HG02885 (cell line): ENCODE results near the gene FOXC2.

Source experiments
- ATAC-seq: cut with Tn5 transposase; IDR thresholded peaks from one replicate; pipeline ENCODE4 v1.9.1; 2021; ENCODE audit warnings: mild to moderate bottlenecking; ENCODE audit not compliant: unreplicated experiment, poor library complexity

The FOXC2 gene

DNA sequence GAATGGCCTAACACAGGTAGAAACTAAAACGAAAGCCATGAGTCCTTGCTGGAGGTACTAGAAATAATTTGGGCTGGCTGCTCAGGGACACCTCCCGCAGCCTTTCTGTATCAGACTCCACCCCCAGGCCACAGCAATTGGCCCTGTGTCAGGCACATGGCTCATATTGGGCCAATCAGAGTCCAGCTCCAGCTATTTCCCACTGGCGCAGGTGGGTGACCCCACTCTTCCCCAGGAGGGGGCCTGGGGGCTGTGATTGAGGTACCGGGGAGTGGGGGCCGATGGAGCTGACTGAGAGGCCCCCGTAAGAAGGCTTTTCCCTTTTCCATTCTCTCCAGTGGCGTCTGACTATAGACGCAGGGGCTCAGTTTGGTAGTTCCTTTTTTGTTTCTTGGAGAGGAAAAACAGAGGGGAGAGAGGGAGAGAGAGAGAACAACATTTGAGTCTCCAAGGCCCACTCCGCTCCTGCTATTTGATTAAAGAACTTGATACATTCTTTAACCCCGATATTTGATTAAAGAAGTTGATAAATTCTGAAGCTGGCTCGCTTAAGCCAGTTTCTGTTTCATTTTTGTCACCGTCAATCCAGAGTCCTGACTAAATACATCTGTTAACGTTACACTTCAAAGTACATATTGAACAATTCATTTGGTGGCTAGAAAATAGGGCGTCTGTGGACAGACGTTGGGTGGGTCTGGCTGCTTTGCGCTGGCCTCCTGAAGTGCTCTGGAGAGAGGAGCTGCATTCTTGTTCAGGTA is 38.0 kb downstream of the FOXC2 start:
- ATAC-seq, result no peak

GRCh38 chr16:86605950-86606349 is 39.3 kb downstream of the FOXC2 start:
- no peak for ATAC-seq

- ATAC-seq, result no peak
These were observed 41.7 kb downstream of the FOXC2 start for GRCh38 chr16:86608301-86608747.

- no peak for ATAC-seq
These were observed 42.5 kb downstream of the FOXC2 start for GRCh38 chr16:86609115-86609514.

- no peak for ATAC-seq
These were observed 43.0 kb downstream of the FOXC2 start for GRCh38 chr16:86609661-86610060.

DNA sequence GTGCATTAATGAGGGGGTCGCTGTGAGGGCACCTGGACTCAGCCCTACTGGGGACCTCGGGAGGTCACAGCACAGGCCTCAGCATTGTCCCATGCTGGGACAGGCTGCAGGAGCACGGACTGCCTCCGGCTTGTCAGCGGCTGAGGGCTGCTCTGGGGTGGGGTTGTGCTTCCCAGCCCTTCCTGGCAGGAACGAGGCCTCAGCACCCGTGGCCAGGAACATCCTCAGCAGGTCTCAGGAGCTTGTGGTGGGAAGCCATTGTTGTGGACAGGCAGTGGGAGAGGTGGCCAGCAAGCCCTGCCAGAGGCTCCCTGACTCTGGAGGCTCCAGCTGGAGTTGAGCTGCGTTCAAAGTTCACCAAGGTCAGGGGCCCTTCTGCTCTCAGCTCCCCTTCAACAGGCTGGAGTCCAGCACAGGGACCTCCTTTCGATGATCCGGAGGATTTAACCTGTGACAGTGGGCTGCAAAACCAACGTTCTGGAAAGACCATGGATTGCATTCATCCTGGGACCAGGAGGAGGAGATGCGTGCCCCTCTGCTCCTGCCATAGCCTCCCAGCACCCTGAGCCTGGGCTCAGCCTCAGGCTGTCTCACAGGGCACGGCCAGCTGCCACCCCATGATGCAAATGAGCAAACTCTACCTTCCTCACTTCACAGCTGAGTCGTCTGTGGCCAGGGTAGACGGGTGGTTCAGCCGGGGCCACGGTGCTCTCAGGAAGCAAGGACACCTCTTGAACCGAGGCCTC is 44.3 kb downstream of the FOXC2 start:
- no peak for ATAC-seq

DNA sequence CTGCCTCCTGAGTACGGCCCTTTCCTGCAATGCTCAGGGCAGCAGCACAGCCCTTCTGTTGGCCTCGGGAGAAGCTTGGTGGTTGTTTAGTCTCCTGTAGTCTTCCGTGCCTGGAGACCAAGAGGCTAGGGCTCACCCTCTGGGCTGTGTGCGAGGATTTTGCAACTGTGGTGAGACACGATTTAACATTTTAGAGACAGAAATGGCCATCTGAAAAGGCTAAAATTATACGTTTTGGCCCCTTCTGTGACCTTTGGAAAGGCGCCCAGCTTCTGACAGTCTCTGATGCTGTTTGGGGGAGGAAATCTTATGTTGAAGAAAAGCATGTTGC is 44.9 kb downstream of the FOXC2 start:
- ATAC-seq, result no peak

GRCh38 chr16:86611941-86612340 is 45.3 kb downstream of the FOXC2 start:
- no peak for ATAC-seq

- ATAC-seq, result no peak
These were observed 48.1 kb downstream of the FOXC2 start for GRCh38 chr16:86614699-86615098.

DNA sequence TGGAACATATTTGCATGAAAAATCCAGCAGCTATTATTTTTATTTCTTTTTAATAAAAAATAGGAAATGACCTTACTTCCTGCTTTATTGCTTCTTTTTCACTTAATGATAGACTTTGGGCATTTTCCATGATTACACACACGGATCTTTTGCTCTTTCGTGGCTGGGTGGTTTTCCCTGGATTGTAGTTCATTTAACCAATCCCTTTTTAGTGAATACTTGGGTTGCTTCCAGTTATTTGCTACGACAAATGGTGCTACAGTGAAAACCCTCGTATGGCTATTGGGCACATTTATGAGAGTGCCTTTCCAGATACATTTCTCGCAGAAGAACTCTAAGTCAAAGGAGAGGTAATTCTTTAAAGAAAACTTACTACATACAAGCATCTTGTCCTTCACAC is 50.3 kb downstream of the FOXC2 start:
- ATAC-seq, result no peak

DNA sequence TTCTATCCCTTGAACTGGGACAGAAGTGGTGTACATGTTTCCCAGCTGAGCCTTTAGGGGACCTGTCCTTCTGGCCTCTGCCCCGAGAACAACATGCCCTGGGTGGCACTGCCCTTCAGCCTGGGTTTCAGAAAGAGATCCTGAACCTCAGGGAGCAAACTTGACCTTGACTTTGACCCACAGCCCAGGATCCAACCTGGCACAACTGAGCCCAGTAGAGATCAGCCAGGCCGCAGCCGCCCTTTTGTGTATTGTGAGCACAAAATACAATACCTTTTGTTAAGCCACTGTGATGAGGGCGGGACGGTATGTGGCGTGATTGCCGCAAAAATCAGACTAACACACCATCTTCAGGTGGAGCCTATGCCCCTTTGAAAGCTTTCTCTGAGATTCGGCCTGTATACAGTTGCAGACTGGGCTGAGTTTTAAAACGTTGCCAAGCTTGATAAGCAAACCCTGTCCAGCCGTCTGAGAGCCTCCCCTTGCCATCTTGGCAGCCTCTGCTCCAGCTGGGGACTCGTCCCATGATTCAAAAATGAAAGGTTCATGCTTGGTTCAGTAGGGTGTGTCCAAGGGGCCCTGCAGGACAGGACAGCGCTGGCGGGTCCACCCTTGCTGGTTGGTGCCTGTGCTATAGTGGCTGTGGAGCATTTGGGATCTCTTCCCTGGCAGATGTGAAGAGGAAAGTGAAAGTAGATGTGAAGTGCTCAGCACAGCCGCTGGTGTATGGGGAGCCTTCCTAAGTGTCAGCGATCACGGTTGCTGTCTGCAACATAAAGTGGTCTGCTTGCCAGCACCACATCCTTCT is 52.0 kb downstream of the FOXC2 start:
- ATAC-seq, result no peak
